PC-3 (cell line): ENCODE results near the gene SPG7. TPM values are rescaled to one million over a fixed set of nuclear protein-coding genes. Genes with fewer than 3 reads are reported as not detected.

Experiments
- ATAC-seq: fragments of 200-7000 bp; cut with Tn5 transposase; 2 replicates; pipeline ENCODE4 v1.9.1; 2020; ENCODE audit warnings: mild to moderate bottlenecking, moderate library complexity
- BruUV-seq: library from RNA; stranded (reverse); fragments of 400-500 nt; replicated peaks from 2 replicates; lab custom pipeline; 2021; lab: Mats Ljungman, UMichigan
- CTCF ChIA-PET: fragments of 300-600 bp; sonication (Branson Sonifier 250); formaldehyde crosslinking; loops from one replicate; lab custom pipeline; 2022; ENCODE audit warnings: antibody characterized with exemption; lab: Charles Lee
- POLR2A ChIA-PET: fragments of 300-600 bp; sonication (Branson Sonifier 250); formaldehyde crosslinking; loops from one replicate; lab custom pipeline; 2022; ENCODE audit warnings: antibody characterized with exemption; ENCODE audit not compliant: unreplicated experiment; lab: Charles Lee
- DNase-seq: peaks from one replicate; pipeline ENCODE4 v3.0.0-alpha.2; 2015
- H2AFZ ChIP-seq: fragments of 300-600 bp; sonication (generic); 2 replicates; pipeline ENCODE4 v1.6.0; 2016; ENCODE audit warnings: antibody characterized with exemption, low read length
- H3F3A ChIP-seq: fragments of 300-600 bp; sonication (generic); one replicate; pipeline ENCODE4 v1.6.0; 2017; ENCODE audit warnings: antibody characterized with exemption, low read length, control low read depth, mild to moderate bottlenecking; ENCODE audit not compliant: unreplicated experiment
- H3K27ac ChIP-seq: fragments of 300-600 bp; sonication (generic); 2 replicates; pipeline ENCODE4 v1.5.1; 2016; ENCODE audit warnings: mild to moderate bottlenecking, low read length
- H3K27me3 ChIP-seq: fragments of 300-600 bp; sonication (generic); 2 replicates; pipeline ENCODE4 v1.6.1; 2016; ENCODE audit warnings: low read length, mixed read lengths
- H3K36me3 ChIP-seq: fragments of 300-600 bp; sonication (generic); 2 replicates; pipeline ENCODE4 v1.6.1; 2016; ENCODE audit warnings: low read depth, mixed run types, low read length, mixed read lengths
- H3K4me1 ChIP-seq: fragments of 300-600 bp; sonication (generic); 2 replicates; pipeline ENCODE4 v1.5.1; 2016; ENCODE audit warnings: low read length; ENCODE audit not compliant: insufficient read depth
- H3K4me2 ChIP-seq: fragments of 300-600 bp; sonication (generic); 2 replicates; pipeline ENCODE4 v1.6.0; 2016; ENCODE audit warnings: low read length
- H3K4me3 ChIP-seq: fragments of 300-600 bp; sonication (generic); 2 replicates; pipeline ENCODE4 v1.5.1; 2016; ENCODE audit warnings: mild to moderate bottlenecking, low read length, mixed read lengths
- H3K79me2 ChIP-seq: fragments of 300-600 bp; sonication (generic); 2 replicates; pipeline ENCODE4 v1.6.1; 2017; ENCODE audit warnings: low read length, mixed read lengths
- H3K9ac ChIP-seq: fragments of 300-600 bp; sonication (generic); 2 replicates; pipeline ENCODE4 v1.6.0; 2016; ENCODE audit warnings: mild to moderate bottlenecking, low read length
- H3K9me2 ChIP-seq: fragments of 300-600 bp; sonication (generic); replicated peaks from 2 replicates; pipeline ENCODE4 v1.6.1; 2016; ENCODE audit warnings: mixed run types, low read length, mixed read lengths
- H3K9me3 ChIP-seq: fragments of 300-600 bp; sonication (generic); 2 replicates; pipeline ENCODE4 v1.6.1; 2016; ENCODE audit warnings: low read length, mixed read lengths
- H4K20me1 ChIP-seq: fragments of 300-600 bp; sonication (generic); 2 replicates; pipeline ENCODE4 v1.6.1; 2016; ENCODE audit warnings: low read length, mixed read lengths
- CTCF ChIP-seq: fragments of 300-600 bp; sonication (generic); conservative IDR thresholded peaks from 2 replicates; pipeline ENCODE4 v1.5.1; 2017; ENCODE audit warnings: antibody characterized with exemption, low read depth, mild to moderate bottlenecking, low read length
- EZH2 ChIP-seq: fragments of 300-600 bp; sonication (generic); IDR thresholded peaks from one replicate; pipeline ENCODE4 v1.6.1; 2017; ENCODE audit warnings: antibody characterized with exemption, mild to moderate bottlenecking, low read length; ENCODE audit not compliant: unreplicated experiment
- EZH2phosphoT487 ChIP-seq: fragments of 300-600 bp; sonication (generic); IDR thresholded peaks from 2 replicates; pipeline ENCODE4 v1.6.1; 2018; ENCODE audit warnings: mild to moderate bottlenecking, antibody characterized with exemption, low read length, borderline replicate concordance
- intact Hi-C: fragments of 100-400 bp; cut with micrococcal nuclease; formaldehyde crosslinking; loops from 2 replicates; pipeline ENCODE4 v1.9.0; 2023
- total RNA-seq: library from RNA; depleted of rRNA; stranded (reverse); fragments of >200 nt; gene quantifications from 2 replicates; pipeline ENCODE4 v1.2.3, GENCODE V29; 2014

The SPG7 gene
- total RNA-seq, 1 experiment from 2014 or later: 106 TPM

- POLR2A ChIA-PET: no interaction called here
Measured at GRCh38 chr16:89555265-89555664, 47.1 kb downstream of the SPG7 start.

GRCh38 chr16:89555780-89556179 is 47.6 kb downstream of the SPG7 start:
- H3K4me1 ChIP-seq: peaks cover 18% of the 10 kb centered on the region
- H3K9me3 ChIP-seq: no peaks in the 10 kb centered on the region
- no peak for ATAC-seq
- H3K27ac ChIP-seq: no peak overlapping the region
- H3K9me2 ChIP-seq: no peaks in the 10 kb centered on the region
- no peak for TF ChIP-seq CTCF
- TF ChIP-seq EZH2phosphoT487: no peak
- no peak for TF ChIP-seq EZH2
- peaks cover 2% of the 10 kb centered on the region; the same call in 1 of the 2 replicates for H3K36me3 ChIP-seq
- no peak overlapping the region for H3K4me2 ChIP-seq
- no TSS peak for BruUV-seq
- intact Hi-C loops: no loop called here
- no peak overlapping the region for H3K9ac ChIP-seq
- ChIA-PET CTCF (interaction anchor here (0.5 kb wide), 1 partner anchor 30 kb away, joined by 3 read pairs; no protein-coding TSS in a partner anchor), POLR2A (no interaction called here)
- no peaks in the 10 kb centered on the region for H3F3A ChIP-seq
- H3K27me3 ChIP-seq: no peaks in the 10 kb centered on the region
- peaks cover 8% of the 10 kb centered on the region for H3K79me2 ChIP-seq
- DNase-seq: no peak
- H3K4me3 ChIP-seq: no peak overlapping the region
- H2AFZ ChIP-seq: no peak overlapping the region
- H4K20me1 ChIP-seq: no peaks in the 10 kb centered on the region

More at GRCh38 chr16:89555265-89555664, 47.1 kb downstream of the SPG7 start:
- H4K20me1 ChIP-seq: no peaks in the 10 kb centered on the region
- peaks cover 4% of the 10 kb centered on the region; the same call in 1 of the 2 replicates for H3K79me2 ChIP-seq
- H3K9ac ChIP-seq: no peak overlapping the region
- peaks cover 18% of the 10 kb centered on the region for H3K4me1 ChIP-seq
- H3K27me3 ChIP-seq: no peaks in the 10 kb centered on the region
- H3K27ac ChIP-seq: no peak overlapping the region
- CTCF ChIA-PET: no interaction called here
- ATAC-seq (no peak), DNase-seq (no peak)
- no peak overlapping the region for H3K4me2 ChIP-seq
- H3K9me2 ChIP-seq: no peaks in the 10 kb centered on the region
- no peaks in the 10 kb centered on the region for H3F3A ChIP-seq
- no peak overlapping the region for H2AFZ ChIP-seq
- no peak for TF ChIP-seq CTCF
- no peak for TF ChIP-seq EZH2
- no peak for TF ChIP-seq EZH2phosphoT487
- intact Hi-C loops: no loop called here
- no peaks in the 10 kb centered on the region for H3K9me3 ChIP-seq
- peaks cover 2% of the 10 kb centered on the region; the same call in 1 of the 2 replicates for H3K36me3 ChIP-seq
- no peak overlapping the region for H3K4me3 ChIP-seq
- BruUV-seq: no TSS peak

GRCh38 chr16:89556750-89557689 is 48.8 kb downstream of the SPG7 start:
- Histone ChIP-seq H3K4me3 (no peak overlapping the region), H3K4me1 (peaks cover 18% of the 10 kb centered on the region), H3K9me2 (no peaks in the 10 kb centered on the region), H3K27ac (no peak overlapping the region), H3K36me3 (peaks cover 13% of the 10 kb centered on the region), H3K9ac (no peak overlapping the region), H3K27me3 (no peaks in the 10 kb centered on the region), H4K20me1 (peaks cover 12% of the 10 kb centered on the region), H3K9me3 (no peaks in the 10 kb centered on the region), H3K79me2 (peaks cover 20% of the 10 kb centered on the region), H3K4me2 (no peak overlapping the region), H3F3A (peaks cover 4% of the 10 kb centered on the region), H2AFZ (no peak overlapping the region)
- ATAC-seq (peak; percentile 34), DNase-seq (peak; percentile 60)
- BruUV-seq: no TSS peak
- ChIA-PET POLR2A (no interaction called here), CTCF (no interaction called here)
- TF ChIP-seq CTCF (peak; percentile 74), EZH2 (no peak), EZH2phosphoT487 (no peak)
- intact Hi-C loops: no loop called here
